Measurements from ENCODE around the gene SFMBT2.

SFMBT2 gene

DNA sequence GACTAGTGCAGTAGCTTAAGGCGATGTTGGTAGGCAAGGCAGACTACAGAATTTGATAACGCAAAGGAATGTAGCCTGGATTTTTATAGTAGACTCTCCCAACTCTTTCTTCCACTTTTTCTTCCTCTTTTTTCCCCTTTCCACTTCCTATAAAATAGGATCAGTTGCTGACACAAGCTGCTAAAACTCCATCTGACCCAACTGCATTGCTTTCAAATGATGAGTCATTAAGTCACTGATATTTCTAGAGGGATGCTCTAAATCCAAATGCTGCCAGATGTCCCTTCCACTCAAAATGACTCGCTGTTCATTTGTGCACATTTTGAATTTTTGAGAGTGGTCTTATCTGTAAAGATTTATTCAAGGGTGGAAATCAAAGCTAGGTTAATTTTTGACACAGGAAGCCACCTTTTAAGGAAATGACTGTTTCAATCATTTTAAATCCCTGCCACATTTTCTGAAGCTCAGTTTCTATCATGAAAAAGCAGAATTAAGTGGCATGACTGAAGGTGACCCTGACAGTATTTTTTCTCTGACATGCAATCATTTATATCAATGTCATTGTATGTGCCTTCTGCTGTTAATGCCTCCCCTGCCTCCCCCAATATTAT is 25.8 kb upstream of the SFMBT2 start:
- in situ Hi-C loops (cut with MboI; ENCODE audit: low sequenced_read_pairs) = no loop called here
- H3K4me1 ChIP-seq = peaks cover 40% of the 10 kb centered on the region
- no peak for DNase-seq (ENCODE audit: low spot score in 2 of 2)

DNA sequence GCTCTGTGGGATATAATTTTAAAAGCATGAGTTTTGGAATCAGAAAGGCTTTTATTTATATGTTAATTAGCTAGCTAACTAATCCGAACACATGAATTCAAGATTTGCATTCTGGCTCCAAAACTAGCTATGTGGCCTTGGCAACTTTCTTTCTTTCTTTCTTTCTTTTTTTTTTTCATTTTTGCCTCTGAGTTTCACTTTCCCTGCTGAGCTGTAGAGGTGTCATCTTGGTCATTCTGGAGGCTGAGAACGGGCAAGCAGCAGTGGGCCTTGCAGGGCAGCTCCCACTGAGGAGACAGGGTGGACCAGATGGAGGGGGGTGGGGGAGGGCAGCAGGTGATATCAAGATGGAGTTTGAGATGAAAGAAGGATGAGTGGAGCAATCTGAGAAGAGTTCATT is 24.8 kb upstream of the SFMBT2 start:
- Histone ChIP-seq H3K27me3 (ENCODE audit: low read depth) (peaks cover 3% of the 10 kb centered on the region; the same call in 1 of the 2 replicates), H3K36me3 (replicated peaks) (no peaks in the 10 kb centered on the region), H3K4me3 (no peak overlapping the region), H3K4me1 (peaks cover 40% of the 10 kb centered on the region), H3K9me3 (no peaks in the 10 kb centered on the region)
- in situ Hi-C loops (cut with MboI; ENCODE audit: low sequenced_read_pairs) = no loop called here
- DNase-seq (ENCODE audit: low spot score in 2 of 2) = peak; percentile 36 to 73

More for the DNA sequence above, 25.8 kb upstream of the SFMBT2 start:
- H3K36me3 ChIP-seq (replicated peaks) = no peaks in the 10 kb centered on the region
- H3K27me3 ChIP-seq (ENCODE audit: low read depth) = peaks cover 2% of the 10 kb centered on the region; the same call in 1 of the 2 replicates
- no peak overlapping the region for H3K4me3 ChIP-seq
- H3K9me3 ChIP-seq = no peaks in the 10 kb centered on the region

DNA sequence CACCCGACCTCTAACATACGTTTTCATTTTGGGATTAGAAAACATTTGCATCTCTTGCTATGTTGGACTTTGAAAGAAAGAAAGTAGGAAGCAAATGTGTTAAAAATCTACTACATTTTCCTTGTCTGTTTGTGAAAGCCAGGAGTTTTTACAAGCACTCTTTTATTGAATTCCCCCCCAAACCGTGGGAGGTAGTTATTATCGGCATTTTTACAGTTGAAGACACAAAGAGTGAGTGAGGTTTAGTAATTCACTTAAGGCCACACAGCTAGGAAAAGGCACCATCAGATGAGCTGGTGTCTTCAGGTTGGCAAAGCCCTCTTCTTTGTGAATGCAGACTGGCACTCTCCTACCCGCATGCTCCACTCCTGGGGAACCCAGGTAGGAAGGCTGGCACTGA is 23.5 kb upstream of the SFMBT2 start:
- DNase-seq (ENCODE audit: low spot score in 2 of 2) = peak in 1 of 2 experiments; percentile 32
- Histone ChIP-seq H3K4me3 (no peak overlapping the region), H3K36me3 (replicated peaks) (no peaks in the 10 kb centered on the region), H3K9me3 (no peaks in the 10 kb centered on the region), H3K27me3 (ENCODE audit: low read depth) (peaks cover 3% of the 10 kb centered on the region; the same call in 1 of the 2 replicates), H3K4me1 (peaks cover 40% of the 10 kb centered on the region)
- in situ Hi-C loops (cut with MboI; ENCODE audit: low sequenced_read_pairs) = no loop called here

DNA sequence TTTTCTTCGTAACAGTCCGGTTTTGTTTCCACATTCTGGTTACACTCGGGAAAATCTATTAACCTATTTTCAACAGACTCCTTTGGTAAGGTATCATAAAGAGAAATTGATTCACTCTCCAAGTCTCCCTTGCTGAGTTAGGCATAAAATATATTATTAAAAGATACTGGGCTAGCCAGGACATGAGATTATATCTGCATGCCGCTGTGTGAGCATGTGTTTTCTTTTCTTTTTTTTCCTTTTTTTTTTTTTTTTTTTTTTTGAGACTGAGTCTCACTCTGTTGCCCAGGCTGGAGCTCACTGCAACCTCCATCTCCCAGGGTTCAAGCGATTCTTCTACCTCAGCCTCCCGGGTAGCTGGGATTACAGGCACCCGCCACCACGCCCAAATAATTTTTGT is 23.0 kb upstream of the SFMBT2 start:
- in situ Hi-C loops (cut with MboI; ENCODE audit: low sequenced_read_pairs) = no loop called here
- Histone ChIP-seq H3K9me3 (no peaks in the 10 kb centered on the region), H3K4me1 (peaks cover 37% of the 10 kb centered on the region), H3K27me3 (ENCODE audit: low read depth) (peaks cover 3% of the 10 kb centered on the region; the same call in 1 of the 2 replicates), H3K4me3 (no peak overlapping the region), H3K36me3 (replicated peaks) (no peaks in the 10 kb centered on the region)
- DNase-seq (ENCODE audit: low spot score in 2 of 2) = no peak

DNA sequence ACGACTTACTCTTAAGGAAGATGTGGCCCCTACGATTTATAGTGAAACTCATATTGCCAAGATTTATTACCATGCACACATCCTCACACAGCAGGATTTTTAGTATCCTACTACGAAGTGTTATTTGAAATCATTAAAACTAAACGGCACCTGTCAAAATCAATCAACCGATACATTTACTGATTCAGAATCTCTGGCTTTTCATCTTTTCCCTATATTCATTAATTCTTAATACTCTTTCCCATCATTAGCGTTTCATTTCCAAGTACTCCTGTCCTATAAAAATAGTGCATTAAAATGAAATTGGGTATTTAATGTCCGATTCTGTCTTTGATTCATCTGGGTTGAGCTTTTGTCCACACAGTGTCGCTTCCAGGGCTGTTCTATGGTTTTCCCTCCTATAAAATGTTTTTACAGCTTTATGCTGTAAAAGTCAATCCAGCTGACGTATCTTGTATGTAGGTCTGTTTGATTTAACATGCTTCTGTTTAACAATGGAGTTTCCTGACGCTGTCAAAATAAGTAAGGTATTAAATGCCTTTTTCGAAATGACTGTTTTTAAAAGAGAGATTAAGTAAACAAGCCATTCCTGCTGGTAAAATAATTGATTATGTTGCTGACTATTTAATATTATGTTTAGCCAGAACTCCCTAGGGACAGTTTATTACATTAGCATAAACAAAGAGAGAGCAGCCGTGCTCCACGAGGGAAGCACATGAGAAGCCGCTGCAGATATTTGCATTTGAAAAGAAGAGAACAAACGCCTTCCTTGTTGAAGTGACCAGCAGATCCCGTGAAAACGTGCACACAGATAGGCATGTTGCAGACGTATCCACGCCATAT is 22.3 kb upstream of the SFMBT2 start:
- in situ Hi-C loops (cut with MboI; ENCODE audit: low sequenced_read_pairs) = no loop called here
- no peaks in the 10 kb centered on the region for H3K36me3 ChIP-seq (replicated peaks)
- peak; percentile 80 to 96 for DNase-seq (ENCODE audit: low spot score in 2 of 2)
- peaks cover 3% of the 10 kb centered on the region; the same call in 1 of the 2 replicates for H3K27me3 ChIP-seq (ENCODE audit: low read depth)
- peaks cover 30% of the 10 kb centered on the region for H3K4me1 ChIP-seq
- no peaks in the 10 kb centered on the region for H3K9me3 ChIP-seq
- peak overlapping the region; percentile 3; the same call in 1 of the 2 replicates for H3K4me3 ChIP-seq

DNA sequence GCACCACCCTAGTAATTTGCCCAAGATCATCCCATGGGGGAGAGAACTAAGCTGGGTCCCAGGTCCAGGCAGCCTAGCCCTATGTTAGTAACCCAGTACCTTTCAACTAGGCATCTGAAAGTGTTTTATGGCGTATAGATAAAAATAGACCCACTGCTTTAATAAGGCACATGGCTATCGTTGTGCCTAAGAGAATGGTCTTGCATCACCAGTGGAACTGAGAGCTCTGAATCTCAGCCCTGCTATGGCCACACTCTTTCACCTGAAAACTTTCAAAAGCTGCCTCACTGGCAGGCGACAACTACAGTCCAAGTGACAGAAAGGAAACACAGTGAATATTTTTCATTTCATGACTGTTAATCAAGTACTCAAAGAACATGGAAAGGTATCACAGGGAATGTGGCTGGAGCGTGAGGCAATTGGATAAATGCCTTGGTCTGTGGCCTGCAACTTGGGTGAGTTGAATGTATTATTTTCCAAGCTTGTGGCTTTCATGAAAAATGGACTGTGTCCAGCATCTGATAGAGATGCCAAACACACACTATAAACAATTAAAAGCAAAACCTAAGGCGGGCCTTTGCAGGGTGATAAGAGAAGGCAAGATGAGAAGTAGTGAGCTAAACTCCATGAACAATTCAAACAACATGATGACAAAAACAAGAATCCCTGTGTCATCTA is 18.0 kb upstream of the SFMBT2 start:
- peaks cover 14% of the 10 kb centered on the region for H3K4me1 ChIP-seq
- peaks cover 3% of the 10 kb centered on the region; the same call in 1 of the 2 replicates for H3K27me3 ChIP-seq (ENCODE audit: low read depth)
- in situ Hi-C loops (cut with MboI; ENCODE audit: low sequenced_read_pairs) = no loop called here
- H3K9me3 ChIP-seq = no peaks in the 10 kb centered on the region
- H3K36me3 ChIP-seq (replicated peaks) = no peaks in the 10 kb centered on the region
- H3K4me3 ChIP-seq = no peak overlapping the region
- DNase-seq (ENCODE audit: low spot score in 2 of 2) = no peak

DNA sequence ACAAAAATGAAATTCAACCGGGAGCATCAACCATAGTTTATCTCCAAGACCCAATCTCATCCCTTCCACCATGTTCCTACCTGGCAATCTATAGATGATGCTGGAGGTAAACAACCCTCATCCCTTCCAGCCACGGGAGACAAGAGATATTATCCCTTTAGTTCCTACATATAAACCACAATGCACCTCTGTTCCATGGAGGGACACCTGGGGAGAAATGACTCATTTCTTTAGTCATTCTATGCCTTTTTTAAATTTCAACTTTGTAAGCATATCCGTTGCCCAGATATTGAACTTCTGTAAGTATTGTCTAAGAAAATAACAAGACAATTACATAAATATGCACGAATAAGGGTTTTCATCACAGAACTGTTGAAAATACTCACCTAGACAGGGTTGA is 15.5 kb upstream of the SFMBT2 start:
- Histone ChIP-seq H3K4me3 (no peak overlapping the region), H3K27me3 (ENCODE audit: low read depth) (no peaks in the 10 kb centered on the region; the same call in 1 of the 2 replicates), H3K36me3 (replicated peaks) (no peaks in the 10 kb centered on the region), H3K4me1 (no peaks in the 10 kb centered on the region; the same call in 1 of the 2 replicates), H3K9me3 (no peaks in the 10 kb centered on the region)
- in situ Hi-C loops (cut with MboI; ENCODE audit: low sequenced_read_pairs) = no loop called here
- no peak for DNase-seq (ENCODE audit: low spot score in 2 of 2)

DNA sequence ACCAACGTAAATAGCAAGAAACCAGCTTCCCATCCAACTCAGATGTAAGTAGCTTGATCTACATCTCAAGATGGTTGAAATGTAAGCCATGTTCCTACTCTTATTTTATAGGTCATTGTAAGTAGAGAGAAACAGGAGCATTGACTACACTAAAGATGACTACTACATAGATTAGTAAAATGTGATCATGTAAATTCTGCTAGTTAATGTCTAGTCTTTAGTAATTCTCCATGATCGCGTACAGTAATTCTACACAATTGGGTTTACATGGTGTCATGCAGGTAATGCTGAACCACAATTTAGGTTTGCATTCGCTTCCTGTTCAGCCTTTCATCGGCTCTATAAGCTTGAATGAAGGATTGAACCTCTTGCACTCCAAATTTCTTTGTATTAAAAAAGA is 14.9 kb upstream of the SFMBT2 start:
- DNase-seq (ENCODE audit: low spot score in 2 of 2) = no peak
- Histone ChIP-seq H3K9me3 (no peaks in the 10 kb centered on the region), H3K4me1 (no peaks in the 10 kb centered on the region; the same call in 1 of the 2 replicates), H3K27me3 (ENCODE audit: low read depth) (no peaks in the 10 kb centered on the region; the same call in 1 of the 2 replicates), H3K4me3 (no peak overlapping the region), H3K36me3 (replicated peaks) (no peaks in the 10 kb centered on the region)
- in situ Hi-C loops (cut with MboI; ENCODE audit: low sequenced_read_pairs) = no loop called here

DNA sequence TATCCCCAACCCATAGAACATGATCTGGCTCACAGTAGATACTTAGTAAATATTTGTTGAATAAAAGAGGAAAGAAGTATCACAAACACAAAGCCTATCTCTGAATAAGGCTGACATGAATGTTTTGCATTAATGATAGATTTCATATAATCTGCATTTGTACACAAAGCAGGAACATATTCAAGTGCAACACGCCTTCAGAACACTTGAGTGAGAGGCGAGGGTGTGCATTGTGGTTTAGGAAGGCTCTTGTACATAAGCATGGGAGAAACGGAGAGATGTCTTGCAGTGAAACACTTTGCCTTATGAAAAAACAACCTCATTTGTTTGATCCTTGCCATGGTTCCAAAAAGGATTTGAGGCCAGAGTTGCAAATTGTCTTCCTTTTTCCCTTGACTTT is 14.1 kb upstream of the SFMBT2 start:
- Histone ChIP-seq H3K9me3 (no peaks in the 10 kb centered on the region), H3K36me3 (replicated peaks) (no peaks in the 10 kb centered on the region), H3K4me3 (no peak overlapping the region), H3K27me3 (ENCODE audit: low read depth) (peaks cover 2% of the 10 kb centered on the region; the same call in 1 of the 2 replicates), H3K4me1 (no peaks in the 10 kb centered on the region; the same call in 1 of the 2 replicates)
- DNase-seq (ENCODE audit: low spot score in 2 of 2) = no peak
- in situ Hi-C loops (cut with MboI; ENCODE audit: low sequenced_read_pairs) = loop anchor here (25.0 kb wide), 2 partner anchors 513 to 988 kb away; no protein-coding TSS in a partner anchor

DNA sequence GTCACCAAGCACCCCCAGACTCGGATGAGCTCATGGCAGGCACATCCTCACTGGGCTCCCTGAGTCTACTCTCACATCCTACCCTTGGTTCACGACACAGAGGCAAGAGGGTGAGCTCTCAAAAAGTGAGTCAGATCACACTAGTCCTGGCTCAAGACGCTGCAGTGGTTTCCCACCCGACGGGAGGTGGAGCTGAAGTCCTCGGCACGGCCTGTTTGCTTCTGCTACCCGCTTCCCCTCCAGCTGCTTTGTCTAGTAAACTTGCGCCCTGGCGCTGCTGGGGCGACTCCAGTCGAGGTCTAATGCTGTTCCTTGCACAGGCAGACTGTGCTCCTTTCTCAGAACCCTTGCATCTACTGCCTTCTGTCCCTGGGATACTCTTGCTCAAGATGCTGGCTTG is 13.5 kb upstream of the SFMBT2 start:
- no peak for DNase-seq (ENCODE audit: low spot score in 2 of 2)

DNA sequence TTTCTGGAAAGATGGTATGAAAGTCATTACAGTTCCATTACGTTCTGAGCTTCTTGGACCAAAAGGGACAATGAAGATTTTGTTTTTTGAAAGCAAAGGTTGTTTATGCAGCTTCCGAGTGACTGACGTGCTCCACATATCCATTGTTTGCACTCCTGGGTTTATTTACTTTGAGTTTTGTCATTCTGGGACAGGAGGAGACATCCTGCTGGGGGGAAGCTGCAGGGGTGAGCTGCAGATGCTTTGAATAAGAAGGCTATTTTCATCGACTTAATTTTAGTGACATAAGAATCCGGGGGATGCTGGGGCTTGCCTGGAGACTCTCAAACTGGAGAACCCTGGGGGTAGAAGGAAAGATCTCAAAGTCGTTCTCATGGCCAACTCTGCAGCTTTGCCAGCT is 12.7 kb upstream of the SFMBT2 start:
- in situ Hi-C loops (cut with MboI; ENCODE audit: low sequenced_read_pairs) = loop anchor here (25.0 kb wide), 2 partner anchors 511 to 986 kb away; no protein-coding TSS in a partner anchor
- H3K9me3 ChIP-seq = no peaks in the 10 kb centered on the region
- H3K4me1 ChIP-seq = no peaks in the 10 kb centered on the region; the same call in 1 of the 2 replicates
- DNase-seq (ENCODE audit: low spot score in 2 of 2) = no peak
- H3K4me3 ChIP-seq = no peak overlapping the region
- no peaks in the 10 kb centered on the region for H3K36me3 ChIP-seq (replicated peaks)
- H3K27me3 ChIP-seq (ENCODE audit: low read depth) = peaks cover 8% of the 10 kb centered on the region

More for the DNA sequence above, 13.5 kb upstream of the SFMBT2 start:
- peaks cover 8% of the 10 kb centered on the region for H3K27me3 ChIP-seq (ENCODE audit: low read depth)
- no peak overlapping the region for H3K4me3 ChIP-seq
- in situ Hi-C loops (cut with MboI; ENCODE audit: low sequenced_read_pairs) = loop anchor here (25.0 kb wide), 2 partner anchors 512 to 987 kb away; no protein-coding TSS in a partner anchor
- H3K4me1 ChIP-seq = no peaks in the 10 kb centered on the region; the same call in 1 of the 2 replicates
- H3K36me3 ChIP-seq (replicated peaks) = no peaks in the 10 kb centered on the region
- H3K9me3 ChIP-seq = no peaks in the 10 kb centered on the region

DNA sequence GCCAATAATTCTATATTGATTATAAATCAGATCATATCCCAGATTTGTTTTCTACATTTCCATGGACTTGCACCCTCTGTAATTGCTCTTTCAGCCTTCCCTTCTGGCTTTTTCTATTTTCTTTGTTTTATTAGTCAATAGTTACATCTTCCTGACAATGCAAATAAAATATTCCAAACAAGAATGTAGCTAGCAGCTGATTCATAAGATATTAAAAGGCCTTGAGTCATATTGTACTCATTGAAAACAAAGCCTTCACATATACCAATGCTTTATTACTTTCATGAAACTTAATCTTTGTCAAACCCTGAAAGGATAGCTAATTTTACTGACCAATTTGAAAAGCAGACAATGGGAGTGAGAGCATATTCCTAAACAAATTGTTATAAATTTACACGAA is 10.7 kb upstream of the SFMBT2 start:
- Histone ChIP-seq H3K4me3 (no peak overlapping the region), H3K9me3 (no peaks in the 10 kb centered on the region), H3K27me3 (ENCODE audit: low read depth) (peaks cover 8% of the 10 kb centered on the region), H3K4me1 (no peaks in the 10 kb centered on the region; the same call in 1 of the 2 replicates), H3K36me3 (replicated peaks) (no peaks in the 10 kb centered on the region)
- no peak for DNase-seq (ENCODE audit: low spot score in 2 of 2)
- in situ Hi-C loops (cut with MboI; ENCODE audit: low sequenced_read_pairs) = loop anchor here (25.0 kb wide), 2 partner anchors 509 to 984 kb away; no protein-coding TSS in a partner anchor

DNA sequence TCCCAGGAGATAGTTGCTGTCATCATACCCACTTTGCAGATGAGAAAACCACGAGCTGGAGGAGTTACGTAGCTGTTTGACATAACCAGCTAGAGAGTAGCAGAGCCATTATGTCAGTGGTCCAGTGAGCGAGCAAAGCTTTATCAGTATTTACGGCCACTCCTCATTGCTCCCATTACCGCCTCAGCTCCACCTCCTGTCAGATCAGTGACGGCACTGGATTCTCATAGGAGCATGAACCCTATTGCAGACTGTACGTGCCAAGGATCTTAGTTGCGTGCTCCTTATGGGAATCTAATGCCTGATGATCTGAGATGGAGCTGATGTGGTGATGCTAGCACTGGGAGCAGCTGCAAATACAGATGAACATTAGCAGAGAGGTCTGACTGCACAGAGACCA is 9.2 kb upstream of the SFMBT2 start:
- H3K4me1 ChIP-seq = no peaks in the 10 kb centered on the region; the same call in 1 of the 2 replicates
- DNase-seq (ENCODE audit: low spot score in 2 of 2) = no peak
- H3K4me3 ChIP-seq = no peak overlapping the region
- no peaks in the 10 kb centered on the region for H3K9me3 ChIP-seq
- H3K36me3 ChIP-seq (replicated peaks) = no peaks in the 10 kb centered on the region
- in situ Hi-C loops (cut with MboI; ENCODE audit: low sequenced_read_pairs) = loop anchor here (10.0 to 25.0 kb wide), 3 partner anchors 508 to 983 kb away; no protein-coding TSS in a partner anchor
- peaks cover 8% of the 10 kb centered on the region for H3K27me3 ChIP-seq (ENCODE audit: low read depth)

All from HAP-1 (cell line).